H9 (cell line): Measurements from ENCODE around the gene C1orf105. TPM values are rescaled to one million over a fixed set of nuclear protein-coding genes. Genes with fewer than 3 reads are reported as not detected.

Experiments used
- DNase-seq: peaks from one replicate; pipeline ENCODE4 v3.0.0-alpha.2; 2017
- H2AFZ ChIP-seq: one replicate; pipeline ENCODE4 v1.6.1; 2013; ENCODE audit warnings: mild to moderate bottlenecking, low read length, control low read depth, moderate library complexity
- H2AK5ac ChIP-seq: 2 replicates; pipeline ENCODE4 v1.6.1; 2013; ENCODE audit warnings: low read length, control low read depth, mixed read lengths; ENCODE audit not compliant: insufficient read length
- H2BK120ac ChIP-seq: one replicate; pipeline ENCODE4 v1.6.1; 2013; ENCODE audit warnings: low read depth, mild to moderate bottlenecking, low read length, control low read depth, inconsistent platforms; ENCODE audit not compliant: poor library complexity, severe bottlenecking
- H2BK12ac ChIP-seq: 2 replicates; pipeline ENCODE4 v1.6.1; 2013; ENCODE audit warnings: low read length, control low read depth, mixed read lengths, low read depth; ENCODE audit not compliant: insufficient read length
- H2BK15ac ChIP-seq: 2 replicates; pipeline ENCODE4 v1.6.1; 2013; ENCODE audit warnings: low read depth, low read length, control low read depth
- H2BK20ac ChIP-seq: one replicate; pipeline ENCODE4 v1.6.1; 2013; ENCODE audit warnings: low read depth, mild to moderate bottlenecking, low read length, control low read depth, inconsistent platforms; ENCODE audit not compliant: poor library complexity, severe bottlenecking
- H2BK5ac ChIP-seq: 2 replicates; pipeline ENCODE4 v1.6.1; 2013; ENCODE audit warnings: low read length, control low read depth, mixed read lengths; ENCODE audit not compliant: insufficient read length
- H3K14ac ChIP-seq: 2 replicates; pipeline ENCODE4 v1.6.1; 2013; ENCODE audit warnings: low read length, control low read depth; ENCODE audit not compliant: insufficient read depth
- H3K18ac ChIP-seq: 2 replicates; pipeline ENCODE4 v1.6.1; 2013; ENCODE audit warnings: low read depth, mild to moderate bottlenecking, mixed read lengths, low read length, control low read depth; ENCODE audit not compliant: insufficient read length
- H3K23ac ChIP-seq: 2 replicates; pipeline ENCODE4 v1.6.1; 2013; ENCODE audit warnings: low read length, control low read depth, mixed read lengths, low read depth; ENCODE audit not compliant: insufficient read length
- H3K23me2 ChIP-seq: 2 replicates; pipeline ENCODE4 v1.6.1; 2013; ENCODE audit warnings: low read depth, mild to moderate bottlenecking, mixed read lengths, low read length, control low read depth; ENCODE audit not compliant: insufficient read length, poor library complexity, severe bottlenecking
- H3K27ac ChIP-seq: 2 replicates; pipeline ENCODE4 v1.5.1; 2013; ENCODE audit warnings: low read length, control low read depth, mixed read lengths, low read depth; ENCODE audit not compliant: insufficient read length
- H3K27me3 ChIP-seq: 2 replicates; pipeline ENCODE4 v1.6.1; 2013; ENCODE audit warnings: low read length, control low read depth, inconsistent platforms; ENCODE audit not compliant: insufficient read depth
- H3K4ac ChIP-seq: 2 replicates; pipeline ENCODE4 v1.6.1; 2013; ENCODE audit warnings: low read depth, mild to moderate bottlenecking, control low read depth, inconsistent platforms, low read length, moderate library complexity
- H3K4me1 ChIP-seq: 2 replicates; pipeline ENCODE4 v1.6.1; 2013; ENCODE audit warnings: low read length, control low read depth, inconsistent platforms; ENCODE audit not compliant: insufficient read depth
- H3K4me2 ChIP-seq: 2 replicates; pipeline ENCODE4 v1.6.1; 2013; ENCODE audit warnings: low read length, control low read depth, mixed read lengths; ENCODE audit not compliant: insufficient read length, insufficient read depth
- H3K56ac ChIP-seq: 2 replicates; pipeline ENCODE4 v1.6.1; 2013; ENCODE audit warnings: low read depth, mild to moderate bottlenecking, mixed read lengths, low read length, control low read depth; ENCODE audit not compliant: insufficient read length
- H3K79me1 ChIP-seq: 2 replicates; pipeline ENCODE4 v1.6.1; 2013; ENCODE audit warnings: low read depth, mild to moderate bottlenecking, moderate library complexity, low read length, control low read depth, inconsistent platforms; ENCODE audit not compliant: insufficient read depth, poor library complexity, severe bottlenecking
- H3K79me2 ChIP-seq: 2 replicates; pipeline ENCODE4 v1.6.1; 2013; ENCODE audit warnings: low read length, control low read depth, inconsistent platforms; ENCODE audit not compliant: insufficient read depth
- H3K9ac ChIP-seq: 2 replicates; pipeline ENCODE4 v1.6.1; 2013; ENCODE audit warnings: low read length, control low read depth, mixed read lengths; ENCODE audit not compliant: insufficient read length; ENCODE audit errors: extremely low read depth
- H3K9me3 ChIP-seq: one replicate; pipeline ENCODE4 v1.6.1; 2013; ENCODE audit warnings: low read depth, low read length, inconsistent platforms; ENCODE audit not compliant: control insufficient read depth
- H3T11ph ChIP-seq: one replicate; pipeline ENCODE4 v1.6.1; 2013; ENCODE audit warnings: mild to moderate bottlenecking, low read length, control low read depth, inconsistent platforms
- H4K20me1 ChIP-seq: one replicate; pipeline ENCODE4 v1.6.1; 2013; ENCODE audit not compliant: control insufficient read depth, insufficient read length, insufficient read depth
- H4K5ac ChIP-seq: 2 replicates; pipeline ENCODE4 v1.6.1; 2013; ENCODE audit warnings: low read depth, mild to moderate bottlenecking, mixed read lengths, low read length, control low read depth; ENCODE audit not compliant: insufficient read length
- H4K8ac ChIP-seq: replicated peaks from 2 replicates; pipeline ENCODE4 v1.6.1; 2013; ENCODE audit warnings: low read length, control low read depth, mixed read lengths, low read depth; ENCODE audit not compliant: insufficient read length
- H4K91ac ChIP-seq: 2 replicates; pipeline ENCODE4 v1.6.1; 2013; ENCODE audit warnings: low read depth, mild to moderate bottlenecking, moderate library complexity, mixed read lengths, low read length, control low read depth; ENCODE audit not compliant: insufficient read length
- H3K27ac Mint-ChIP-seq, 3 experiments: 2 replicates in 2 of 3; 3 replicates in 1 of 3; pipeline ENCODE4 v1.8.0; 2020 to 2021; ENCODE audit warnings: mixed read lengths in 3 of 3, mild to moderate bottlenecking in 1 of 3, moderate library complexity in 1 of 3
- H3K27me3 Mint-ChIP-seq: 2 replicates; pipeline ENCODE4 v1.8.0; 2021; ENCODE audit warnings: low read depth, mild to moderate bottlenecking, moderate library complexity, mixed read lengths
- H3K36me3 Mint-ChIP-seq, 3 experiments: 2 replicates in 2 of 3; 3 replicates in 1 of 3; pipeline ENCODE4 v1.8.0; 2020 to 2021; ENCODE audit warnings: low read depth in 3 of 3, mixed read lengths in 3 of 3; ENCODE audit not compliant: insufficient read depth in 1 of 3
- H3K4me1 Mint-ChIP-seq, 2 experiments: 2 replicates each; pipeline ENCODE4 v1.8.0; 2020; ENCODE audit warnings: mixed read lengths in 2 of 2
- H3K4me3 Mint-ChIP-seq, 2 experiments: 2 replicates in 1 of 2; 3 replicates in 1 of 2; pipeline ENCODE4 v1.8.0; 2020 to 2021; ENCODE audit warnings: mild to moderate bottlenecking in 2 of 2, mixed read lengths in 2 of 2, moderate library complexity in 1 of 2
- H3K9me3 Mint-ChIP-seq, 2 experiments: 2 replicates in 1 of 2; 3 replicates in 1 of 2; pipeline ENCODE4 v1.8.0; 2020; ENCODE audit warnings: mild to moderate bottlenecking in 2 of 2, mixed read lengths in 2 of 2, moderate library complexity in 1 of 2
- CTCF ChIP-seq: fragments of 200-600 bp; sonication (generic); conservative IDR thresholded peaks from 3 replicates; pipeline ENCODE4 v1.8.0; 2021; ENCODE audit warnings: antibody characterized with exemption, mild to moderate bottlenecking
- WGBS: extraction: QIAGEN DNeasy Blood & Tissue Kit; methylation state at CpG from one replicate; pipeline ENCODE4 v1.1.7; 2013; ENCODE audit warnings: missing lambda C conversion rate, low lambda C conversion rate, mixed read lengths; ENCODE audit not compliant: insufficient read length; ENCODE audit errors: extremely low coverage; 5-methylcytosine and 5-hydroxymethylcytosine counted together
- total RNA-seq: library from RNA; stranded (reverse); gene quantifications from 2 replicates; pipeline ENCODE4 v1.2.1, GENCODE V29; 2021

C1orf105 gene
- total RNA-seq, 1 experiment from 2014 or later = not detected

GRCh38 chr1:172388490-172388889 lies 32.0 kb upstream of the C1orf105 start:
- Histone ChIP-seq H3K23me2 (no peaks in the 10 kb centered on the region), H4K5ac (no peak overlapping the region), H2BK12ac (no peak overlapping the region), H3K27me3 (no peaks in the 10 kb centered on the region), H4K20me1 (no peaks in the 10 kb centered on the region), H2AK5ac (no peak overlapping the region), H2BK15ac (no peak overlapping the region), H2AFZ (no peak overlapping the region), H3K9ac (no peak overlapping the region), H3K4ac (no peak overlapping the region), H4K91ac (no peak overlapping the region), H3K27ac (no peak overlapping the region), H3K4me1 (no peaks in the 10 kb centered on the region; the same call in 1 of the 2 replicates), H3K23ac (no peak overlapping the region), H3K79me2 (no peaks in the 10 kb centered on the region), H2BK5ac (no peak overlapping the region), H3K4me2 (no peak overlapping the region), H3K14ac (no peak overlapping the region), H2BK20ac (no peak overlapping the region), H3T11ph (no peak overlapping the region), H4K8ac (no peak overlapping the region), H3K56ac (no peak overlapping the region), H2BK120ac (no peak overlapping the region), H3K18ac (no peak overlapping the region), H3K9me3 (no peaks in the 10 kb centered on the region), H3K79me1 (no peaks in the 10 kb centered on the region)
- Mint-ChIP-seq H3K36me3 (no peaks in the 10 kb centered on the region), H3K9me3 (no peaks in the 10 kb centered on the region), H3K4me1 (peaks cover 24 to 32% of the 10 kb centered on the region in 2 experiments), H3K27me3 (no peaks in the 10 kb centered on the region), H3K4me3 (no peak overlapping the region), H3K27ac (no peak overlapping the region)
- DNase-seq = no peak
- no peak for TF ChIP-seq CTCF
- WGBS = no CpG with 5 or more reads among the region's 8 CpGs
